Smooth muscle cell (in vitro differentiated cells): ENCODE measurements around the gene PRB2. TPM values are rescaled to one million over a fixed set of nuclear protein-coding genes. Genes with fewer than 3 reads are reported as not detected.
"Not testable (repeated sequence)": the region's sequence is repeated elsewhere in the genome, so short reads cannot be mapped to it uniquely, and the experiment has no call there.

Source experiments
- DNase-seq: peaks from one replicate; lab custom pipeline; 2025; ENCODE audit not compliant: unreplicated experiment; lab: John Stamatoyannopoulos, UW
- H2AFZ ChIP-seq: fragments of 200-600 bp; sonication (generic); 2 replicates; pipeline ENCODE4 v1.6.0; 2016; ENCODE audit warnings: antibody characterized with exemption, low read depth, mild to moderate bottlenecking
- H3F3A ChIP-seq: fragments of 200-600 bp; sonication (generic); 2 replicates; pipeline ENCODE4 v1.6.0; 2017; ENCODE audit warnings: antibody characterized with exemption, low read depth
- H3K27ac ChIP-seq: fragments of 200-600 bp; sonication (generic); 2 replicates; pipeline ENCODE4 v1.5.1; 2016; ENCODE audit warnings: low read depth, mild to moderate bottlenecking
- H3K27me3 ChIP-seq: fragments of 200-600 bp; sonication (generic); 2 replicates; pipeline ENCODE4 v1.6.1; 2016; ENCODE audit warnings: low read depth, mild to moderate bottlenecking
- H3K36me3 ChIP-seq: fragments of 200-600 bp; sonication (generic); 2 replicates; pipeline ENCODE4 v1.5.1; 2016; ENCODE audit warnings: low read depth
- H3K4me1 ChIP-seq: fragments of 200-600 bp; sonication (generic); 2 replicates; pipeline ENCODE4 v1.5.1; 2016; ENCODE audit warnings: low read depth
- H3K4me2 ChIP-seq: fragments of 200-600 bp; sonication (generic); 2 replicates; pipeline ENCODE4 v1.6.0; 2016; ENCODE audit warnings: mild to moderate bottlenecking
- H3K4me3 ChIP-seq: fragments of 200-600 bp; sonication (generic); 2 replicates; pipeline ENCODE4 v1.5.1; 2016; ENCODE audit warnings: mild to moderate bottlenecking
- H3K79me2 ChIP-seq: fragments of 200-600 bp; sonication (generic); 2 replicates; pipeline ENCODE4 v1.6.0; 2016; ENCODE audit warnings: low read depth, mild to moderate bottlenecking
- H3K9ac ChIP-seq: fragments of 200-600 bp; sonication (generic); 2 replicates; pipeline ENCODE4 v1.6.0; 2016; ENCODE audit warnings: low read depth
- H3K9me3 ChIP-seq: fragments of 200-600 bp; sonication (generic); replicated peaks from 2 replicates; pipeline ENCODE4 v1.5.1; 2016; ENCODE audit warnings: low read depth
- H4K20me1 ChIP-seq: fragments of 200-600 bp; sonication (generic); 2 replicates; pipeline ENCODE4 v1.6.0; 2016; ENCODE audit warnings: low read depth
- CTCF ChIP-seq: fragments of 200-600 bp; sonication (generic); IDR thresholded peaks from 2 replicates; pipeline ENCODE4 v1.5.1; 2017; ENCODE audit warnings: borderline replicate concordance, mild to moderate bottlenecking, antibody characterized with exemption; ENCODE audit not compliant: insufficient read depth, poor library complexity, severe bottlenecking
- WGBS: methylation state at CpG from one replicate; pipeline ENCODE4 v1.1.7; 2016; ENCODE audit warnings: low lambda C conversion rate; 5-methylcytosine and 5-hydroxymethylcytosine counted together
- polyA plus RNA-seq: library from polyadenylated mRNA; unstranded; fragments of >200 nt; fragmentation: Nextera tagmentation; extraction: Ambion mirVana; gene quantifications from 2 replicates; pipeline ENCODE4 v1.2.1, GENCODE V29; 2016
- total RNA-seq: library from RNA; depleted of rRNA; stranded (reverse); fragments of >200 nt; gene quantifications from 2 replicates; pipeline ENCODE4 v1.2.3, GENCODE V29; 2014

Gene PRB2
- total RNA-seq (0.94 TPM in 1 of 2 replicates, not detected in the other), polyA plus RNA-seq (1.2 TPM in 1 of 2 replicates, not detected in the other)

- not testable (repeated sequence) for H3K4me3 ChIP-seq, H3K4me2 ChIP-seq, H3K27ac ChIP-seq, H3K36me3 ChIP-seq, H3K9ac ChIP-seq, H3K9me3 ChIP-seq, H4K20me1 ChIP-seq, H3F3A ChIP-seq, DNase-seq, H3K4me1 ChIP-seq, H3K79me2 ChIP-seq, H2AFZ ChIP-seq, H3K27me3 ChIP-seq
- WGBS = no CpG with 5 or more reads among the region's 1 CpG
Measured at GRCh38 chr12:11395467-11395866, at the start of gene PRB2. Gene PRB2, minus strand, starts transcription at chr12:11395567. Its CDS starts 38 bp downstream, at chr12:11395529.

GRCh38 chr12:11437966-11438365 lies 42.6 kb upstream of the PRB2 start:
- Histone ChIP-seq H3K79me2 (no peaks in the 10 kb centered on the region), H3K4me3 (no peak overlapping the region), H3K9me3 (no peaks in the 10 kb centered on the region), H2AFZ (no peak overlapping the region), H3K4me1 (no peaks in the 10 kb centered on the region), H3K9ac (no peak overlapping the region), H3K36me3 (no peaks in the 10 kb centered on the region), H3K4me2 (no peak overlapping the region), H3K27me3 (peaks cover 5% of the 10 kb centered on the region), H3F3A (no peaks in the 10 kb centered on the region), H4K20me1 (no peaks in the 10 kb centered on the region), H3K27ac (no peak overlapping the region)
- WGBS = 88% methylated on average over 2 of the region's 2 CpGs
- TF ChIP-seq CTCF = no peak
- no peak for DNase-seq

- Histone ChIP-seq H3F3A (no peaks in the 10 kb centered on the region), H3K9ac (no peak overlapping the region), H3K36me3 (no peaks in the 10 kb centered on the region), H2AFZ (no peak overlapping the region), H3K27me3 (peaks cover 5% of the 10 kb centered on the region), H3K27ac (no peak overlapping the region), H3K4me1 (no peaks in the 10 kb centered on the region), H3K9me3 (no peaks in the 10 kb centered on the region), H3K4me3 (no peak overlapping the region), H3K4me2 (no peak overlapping the region), H4K20me1 (no peaks in the 10 kb centered on the region), H3K79me2 (no peaks in the 10 kb centered on the region)
- 31% methylated on average over 4 of the region's 4 CpGs for WGBS
- DNase-seq = no peak
- TF ChIP-seq CTCF = no peak
Measured at GRCh38 chr12:11433664-11434063, 38.3 kb upstream of the PRB2 start.

GRCh38 chr12:11431486-11431885 lies 36.1 kb upstream of the PRB2 start:
- Histone ChIP-seq H3K4me1 (no peaks in the 10 kb centered on the region), H2AFZ (no peak overlapping the region), H4K20me1 (no peaks in the 10 kb centered on the region), H3F3A (no peaks in the 10 kb centered on the region), H3K27ac (no peak overlapping the region), H3K9ac (no peak overlapping the region), H3K36me3 (no peaks in the 10 kb centered on the region), H3K4me3 (no peak overlapping the region), H3K9me3 (no peaks in the 10 kb centered on the region), H3K27me3 (peaks cover 8% of the 10 kb centered on the region), H3K79me2 (no peaks in the 10 kb centered on the region), H3K4me2 (no peak overlapping the region)
- no peak for TF ChIP-seq CTCF
- no peak for DNase-seq
- 84% methylated on average over 4 of the region's 4 CpGs for WGBS
